HT-29 (cell line): ENCODE data around the gene PROM2. TPM values are rescaled to one million over a fixed set of nuclear protein-coding genes. Genes with fewer than 3 reads are reported as not detected.
A peak's percentile ranks its signal among the peaks of the same experiment; 100 is the strongest.

Source experiments
- DNase-seq: peaks from one replicate; pipeline ENCODE4 v3.0.0-alpha.2; 2015; ENCODE audit warnings: low spot score
- total RNA-seq: library from RNA; depleted of rRNA; stranded (reverse); fragments of >200 nt; shearing (Covaris generic); gene quantifications from 2 replicates; pipeline ENCODE4 v1.2.3, GENCODE V29; 2014

PROM2 gene
- total RNA-seq, 1 experiment from 2014 or later, result 72.2 TPM

GRCh38 chr2:95283562-95283961 is 9.3 kb downstream of the PROM2 start:
- DNase-seq, result no peak

- no peak for DNase-seq
Observed at GRCh38 chr2:95284886-95285541, 10.8 kb downstream of the PROM2 start.

GRCh38 chr2:95285542-95285932 is 11.3 kb downstream of the PROM2 start:
- no peak for DNase-seq

GRCh38 chr2:95287336-95287735 is 13.1 kb downstream of the PROM2 start:
- DNase-seq, result no peak

GRCh38 chr2:95287806-95288205 is 13.6 kb downstream of the PROM2 start:
- no peak for DNase-seq

GRCh38 chr2:95289253-95289652 is 15.0 kb downstream of the PROM2 start:
- no peak for DNase-seq

GRCh38 chr2:95291222-95291621 is 17.0 kb downstream of the PROM2 start:
- no peak for DNase-seq

- DNase-seq, result peak; percentile 30
Observed at GRCh38 chr2:95292623-95293260, 18.5 kb downstream of the PROM2 start.

- DNase-seq, result no peak
Observed at GRCh38 chr2:95294579-95295250, 20.5 kb downstream of the PROM2 start.

GRCh38 chr2:95295376-95295775 is 21.1 kb downstream of the PROM2 start:
- DNase-seq, result no peak

GRCh38 chr2:95296011-95296410 is 21.8 kb downstream of the PROM2 start:
- DNase-seq, result no peak

GRCh38 chr2:95296880-95297487 is 22.7 kb downstream of the PROM2 start, which contains the start of gene KCNIP3:
Gene KCNIP3, plus strand, starts transcription at chr2:95297347. Its CDS starts 92 bp downstream, at chr2:95297439.
- no peak for DNase-seq

GRCh38 chr2:95297639-95298395 is 23.6 kb downstream of the PROM2 start:
- no peak for DNase-seq

GRCh38 chr2:95298486-95299111 is 24.4 kb downstream of the PROM2 start:
- DNase-seq, result no peak

- no peak for DNase-seq
Observed at GRCh38 chr2:95299961-95300360, 25.7 kb downstream of the PROM2 start.

- no peak for DNase-seq
Observed at GRCh38 chr2:95300450-95300849, 26.2 kb downstream of the PROM2 start.

GRCh38 chr2:95301186-95301585 is 26.9 kb downstream of the PROM2 start:
- no peak for DNase-seq

GRCh38 chr2:95301876-95302641 is 27.8 kb downstream of the PROM2 start:
- DNase-seq, result no peak

GRCh38 chr2:95303191-95303919 is 29.1 kb downstream of the PROM2 start:
- no peak for DNase-seq
